CD4-positive, alpha-beta memory T cell (primary cell): ENCODE data around the gene PRKG1. TPM values are rescaled to one million over a fixed set of nuclear protein-coding genes. Genes with fewer than 3 reads are reported as not detected.

Source experiments
- CTCF ChIA-PET: fragments of 350-600 bp; sonication (Branson Sonifier 250); formaldehyde crosslinking; loops from one replicate; lab custom pipeline; 2021; ENCODE audit warnings: inconsistent platforms; ENCODE audit not compliant: partially characterized antibody; lab: Charles Lee
- POLR2A ChIA-PET: fragments of 350-600 bp; sonication (Branson Sonifier 250); formaldehyde crosslinking; loops from one replicate; lab custom pipeline; 2021; ENCODE audit not compliant: partially characterized antibody; lab: Charles Lee
- DNase-seq, 5 donors: peaks; one replicate each; pipeline versions ENCODE4 v3.0.0 to v3.0.0-alpha.2; 2020 to 2022; ENCODE audit warnings: mixed read lengths in 1 of 5
- H3K27ac ChIP-seq: one replicate; pipeline ENCODE4 v1.7.0; 2013; ENCODE audit warnings: low read depth, low read length
- H3K27me3 ChIP-seq: 2 replicates; pipeline ENCODE4 v1.7.0; 2013; ENCODE audit warnings: mild to moderate bottlenecking, low read length, moderate library complexity; ENCODE audit not compliant: insufficient read depth
- H3K36me3 ChIP-seq: 2 replicates; pipeline ENCODE4 v1.7.0; 2013; ENCODE audit warnings: mild to moderate bottlenecking, low read length, moderate library complexity; ENCODE audit not compliant: insufficient read depth
- H3K4me1 ChIP-seq: 2 replicates; pipeline ENCODE4 v1.7.0; 2013; ENCODE audit warnings: mild to moderate bottlenecking, low read length, moderate library complexity; ENCODE audit not compliant: insufficient read depth
- H3K4me3 ChIP-seq, 2 donors: one replicate each; pipeline ENCODE4 v1.7.0; 2013; ENCODE audit warnings: low read length in 2 of 2, mild to moderate bottlenecking in 1 of 2
- H3K9me3 ChIP-seq, 2 donors: one replicate each; pipeline ENCODE4 v1.7.0; 2013; ENCODE audit warnings: low read length in 2 of 2, control low read depth in 1 of 2; ENCODE audit not compliant: control insufficient read depth in 1 of 2
- H3K27ac Mint-ChIP-seq, 7 donors: one replicate each; pipeline ENCODE4 v1.8.0; 2020 to 2021; ENCODE audit warnings: mixed read lengths in 7 of 7, mild to moderate bottlenecking in 6 of 7, inconsistent platforms in 3 of 7, moderate library complexity in 3 of 7
- H3K27me3 Mint-ChIP-seq, 2 donors: one replicate each; pipeline ENCODE4 v1.8.0; 2020 to 2021; ENCODE audit warnings: mixed read lengths in 2 of 2
- H3K36me3 Mint-ChIP-seq, 2 donors: one replicate each; pipeline ENCODE4 v1.8.0; 2020 to 2021; ENCODE audit warnings: mixed read lengths in 2 of 2, inconsistent platforms in 1 of 2, mild to moderate bottlenecking in 1 of 2
- H3K4me1 Mint-ChIP-seq, 4 donors: one replicate each; pipeline ENCODE4 v1.8.0; 2020 to 2021; ENCODE audit warnings: mixed read lengths in 4 of 4, mild to moderate bottlenecking in 1 of 4
- H3K4me3 Mint-ChIP-seq, 8 donors: one replicate each; pipeline ENCODE4 v1.8.0; 2020 to 2021; ENCODE audit warnings: mixed read lengths in 8 of 8, mild to moderate bottlenecking in 7 of 8, moderate library complexity in 6 of 8, inconsistent platforms in 3 of 8
- H3K9me3 Mint-ChIP-seq, 8 donors: one replicate each; pipeline ENCODE4 v1.8.0; 2020 to 2021; ENCODE audit warnings: mixed read lengths in 8 of 8, mild to moderate bottlenecking in 5 of 8, inconsistent platforms in 3 of 8, moderate library complexity in 1 of 8
- intact Hi-C: fragments of 100-400 bp; cut with micrococcal nuclease; formaldehyde crosslinking; loops from one replicate; pipeline ENCODE4 v1.15.1; 2023
- polyA plus RNA-seq, 2 donors: library from polyadenylated mRNA; unstranded; fragments of 300-500 nt; fragmentation: Illumina TruSeq; gene quantifications; one replicate each; pipeline ENCODE4 v1.2.3, GENCODE V29; 2021
- total RNA-seq, 2 experiments: library from RNA; stranded (reverse); gene quantifications; one replicate each; pipeline ENCODE4 v1.2.3, GENCODE V29; 2021

Gene PRKG1
- total and polyA plus RNA-seq, 4 experiments from 2014 or later = 0.06 to 0.20 TPM; not detected in 2

DNA sequence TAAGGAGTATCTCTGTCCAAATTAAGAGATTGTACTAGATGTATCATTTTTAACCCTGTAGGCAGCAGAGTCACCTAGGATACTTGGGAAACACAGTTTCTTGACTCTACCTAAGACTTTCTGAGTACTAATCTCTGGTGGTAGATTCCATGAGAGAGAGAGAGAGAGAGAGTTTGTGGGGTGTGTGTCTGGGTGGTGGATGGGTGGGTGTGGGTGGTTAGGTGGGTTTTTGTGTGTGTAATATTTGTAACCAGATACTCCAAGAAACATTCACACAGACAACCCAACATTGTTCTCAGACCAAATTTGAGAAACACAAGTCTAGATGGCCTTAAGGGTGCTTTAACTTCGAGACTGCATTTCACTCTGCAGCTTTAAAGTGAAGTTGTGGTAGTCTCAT lies 215.2 kb downstream of the PRKG1 start:
- CTCF ChIA-PET = no interaction called here

DNA sequence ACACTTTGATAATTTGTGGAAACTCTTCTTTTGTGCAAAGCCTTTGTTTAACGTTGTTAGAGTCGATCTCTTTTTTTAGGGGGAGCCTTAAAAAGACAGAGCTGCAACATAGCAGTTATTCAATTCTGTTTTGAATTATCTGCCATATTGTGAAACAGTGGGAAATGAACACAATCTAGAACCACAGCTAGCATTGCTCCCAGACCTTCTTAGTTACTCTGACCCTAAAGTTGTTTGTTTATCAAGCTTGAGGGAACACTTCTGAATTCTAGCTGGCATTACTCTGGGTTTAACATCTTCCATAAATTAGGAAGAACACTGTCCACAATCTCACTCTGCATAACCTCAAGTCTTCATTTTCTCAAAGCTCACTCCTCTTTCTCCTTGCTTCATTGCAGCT lies 217.7 kb downstream of the PRKG1 start:
- ChIA-PET POLR2A (no interaction called here), CTCF (no interaction called here)
- Mint-ChIP-seq H3K4me1 (no peaks in the 10 kb centered on the region), H3K4me3 (no peak overlapping the region), H3K36me3 (no peaks in the 10 kb centered on the region), H3K9me3 (peaks cover 0 to 6% (median under 1%) of the 10 kb centered on the region in 8 donors), H3K27me3 (no peaks in the 10 kb centered on the region), H3K27ac (no peak overlapping the region)
- intact Hi-C loops = no loop called here
- no peaks in the 10 kb centered on the region for H3K9me3 ChIP-seq
- no peak for DNase-seq
- no peaks in the 10 kb centered on the region for H3K4me1 ChIP-seq
- no peaks in the 10 kb centered on the region for H3K27me3 ChIP-seq
- no peak overlapping the region for H3K4me3 ChIP-seq
- H3K36me3 ChIP-seq = no peaks in the 10 kb centered on the region
- no peak overlapping the region for H3K27ac ChIP-seq

More for the DNA sequence above, 215.2 kb downstream of the PRKG1 start:
- H3K4me3 Mint-ChIP-seq = no peak overlapping the region
- Histone ChIP-seq H3K27me3 (no peaks in the 10 kb centered on the region), H3K4me3 (no peak overlapping the region), H3K9me3 (no peaks in the 10 kb centered on the region), H3K27ac (no peak overlapping the region), H3K36me3 (no peaks in the 10 kb centered on the region), H3K4me1 (no peaks in the 10 kb centered on the region)
- no peak for DNase-seq
- H3K9me3 Mint-ChIP-seq = peaks cover 0 to 3% (median 0%) of the 10 kb centered on the region in 8 donors
- H3K4me1 Mint-ChIP-seq = no peaks in the 10 kb centered on the region
- intact Hi-C loops = no loop called here
- H3K27me3 Mint-ChIP-seq = no peaks in the 10 kb centered on the region
- no peaks in the 10 kb centered on the region for H3K36me3 Mint-ChIP-seq
- POLR2A ChIA-PET = no interaction called here
- H3K27ac Mint-ChIP-seq = no peak overlapping the region

DNA sequence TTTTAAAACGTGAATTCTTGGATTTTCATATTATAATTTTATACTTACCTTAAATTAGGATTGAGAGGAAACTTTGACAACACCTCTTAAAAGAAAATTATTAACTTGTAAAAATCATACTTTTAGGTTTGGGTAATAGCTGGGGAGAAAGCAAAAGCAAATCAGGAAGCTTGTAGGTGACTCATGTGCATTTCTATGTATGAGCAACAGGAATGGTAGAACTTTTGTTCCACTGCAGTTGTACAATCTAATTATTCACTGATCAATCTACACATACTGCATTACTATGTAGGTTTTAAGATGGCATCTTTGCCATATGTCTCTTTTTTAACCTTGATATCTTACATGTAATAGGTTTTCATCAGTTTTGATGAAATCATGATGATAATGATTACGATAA lies 223.2 kb downstream of the PRKG1 start:
- Mint-ChIP-seq H3K9me3 (peaks cover 0 to 6% (median 2%) of the 10 kb centered on the region in 8 donors), H3K36me3 (no peaks in the 10 kb centered on the region), H3K27me3 (peaks cover 0 to 2% of the 10 kb centered on the region in 2 donors), H3K4me1 (no peaks in the 10 kb centered on the region), H3K4me3 (no peak overlapping the region), H3K27ac (no peak overlapping the region)
- no peak for DNase-seq
- intact Hi-C loops = no loop called here
- no peaks in the 10 kb centered on the region for H3K27me3 ChIP-seq
- H3K27ac ChIP-seq = no peak overlapping the region
- H3K4me3 ChIP-seq = no peak overlapping the region
- H3K4me1 ChIP-seq = no peaks in the 10 kb centered on the region
- ChIA-PET CTCF (no interaction called here), POLR2A (no interaction called here)
- H3K9me3 ChIP-seq = no peaks in the 10 kb centered on the region
- no peaks in the 10 kb centered on the region for H3K36me3 ChIP-seq

DNA sequence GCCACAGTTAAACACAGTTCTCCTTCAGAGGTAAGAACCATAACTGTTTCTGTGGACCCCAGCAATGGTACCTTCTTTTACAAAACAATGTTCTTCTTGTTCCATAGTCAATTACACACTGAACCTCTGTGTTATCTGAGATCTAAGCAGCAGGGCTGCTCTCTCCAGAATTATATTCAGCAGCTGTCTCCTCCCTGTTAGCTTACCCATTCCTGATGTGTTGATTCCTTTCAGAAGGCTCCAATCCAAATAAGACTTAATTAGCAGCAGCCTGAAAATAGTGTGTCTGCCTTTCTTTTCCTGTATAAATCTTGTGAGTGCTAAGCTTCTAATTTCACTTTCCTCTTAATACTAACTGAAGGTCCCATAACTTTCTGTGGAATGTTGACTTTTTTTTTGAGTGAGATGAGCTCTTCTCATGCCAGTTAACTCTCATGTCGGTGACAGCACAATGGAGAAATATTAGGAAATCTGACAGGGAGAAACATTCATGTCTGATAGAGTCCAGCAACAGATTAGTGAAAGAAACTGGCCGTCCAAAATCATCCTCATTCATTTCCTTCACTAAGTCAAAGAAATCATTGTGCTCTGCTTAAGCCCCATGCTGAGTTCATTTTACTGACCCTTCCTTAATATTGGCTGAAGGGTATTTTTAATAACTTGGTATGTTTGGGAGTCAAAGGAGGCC lies 226.5 kb downstream of the PRKG1 start:
- Mint-ChIP-seq H3K27ac (no peak overlapping the region), H3K36me3 (no peaks in the 10 kb centered on the region), H3K4me3 (no peak overlapping the region), H3K9me3 (peaks cover 0 to 6% (median under 1%) of the 10 kb centered on the region in 8 donors), H3K27me3 (peaks cover 0 to 2% of the 10 kb centered on the region in 2 donors), H3K4me1 (no peaks in the 10 kb centered on the region)
- H3K4me3 ChIP-seq = no peak overlapping the region
- H3K27ac ChIP-seq = no peak overlapping the region
- intact Hi-C loops = no loop called here
- H3K27me3 ChIP-seq = no peaks in the 10 kb centered on the region
- DNase-seq = no peak
- CTCF ChIA-PET = no interaction called here
- POLR2A ChIA-PET = no interaction called here
- H3K4me1 ChIP-seq = no peaks in the 10 kb centered on the region
- no peaks in the 10 kb centered on the region for H3K36me3 ChIP-seq
- H3K9me3 ChIP-seq = no peaks in the 10 kb centered on the region

DNA sequence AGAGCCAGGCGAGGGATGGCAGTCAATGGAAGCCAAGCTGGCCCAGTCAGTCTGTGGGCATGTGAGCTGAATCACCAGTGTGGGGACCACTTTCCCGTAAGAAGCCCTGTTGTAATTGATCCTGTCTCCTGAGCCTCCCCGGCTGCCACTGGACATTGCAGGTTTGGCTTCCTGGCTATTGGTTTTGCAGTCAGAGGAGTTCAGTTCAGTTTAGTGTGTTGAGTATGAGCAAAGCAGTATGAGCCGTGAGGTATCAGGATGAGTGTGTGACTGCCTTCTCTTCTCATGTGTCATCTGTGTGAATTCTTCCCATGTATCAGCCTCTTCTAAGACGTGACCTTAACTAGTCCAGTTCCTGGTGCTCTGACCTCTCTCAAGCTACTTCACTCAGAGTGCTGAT lies 227.4 kb downstream of the PRKG1 start:
- no peak for DNase-seq
- intact Hi-C loops = no loop called here
- POLR2A ChIA-PET = no interaction called here
- no peaks in the 10 kb centered on the region for H3K9me3 ChIP-seq
- Mint-ChIP-seq H3K36me3 (no peaks in the 10 kb centered on the region), H3K9me3 (peaks cover 0 to 4% (median 0%) of the 10 kb centered on the region in 8 donors), H3K27me3 (peaks cover 0 to 2% of the 10 kb centered on the region in 2 donors), H3K27ac (no peak overlapping the region), H3K4me1 (no peaks in the 10 kb centered on the region), H3K4me3 (no peak overlapping the region)
- no peak overlapping the region for H3K4me3 ChIP-seq
- H3K36me3 ChIP-seq = no peaks in the 10 kb centered on the region
- CTCF ChIA-PET = no interaction called here
- H3K27ac ChIP-seq = no peak overlapping the region
- H3K27me3 ChIP-seq = no peaks in the 10 kb centered on the region
- H3K4me1 ChIP-seq = no peaks in the 10 kb centered on the region

DNA sequence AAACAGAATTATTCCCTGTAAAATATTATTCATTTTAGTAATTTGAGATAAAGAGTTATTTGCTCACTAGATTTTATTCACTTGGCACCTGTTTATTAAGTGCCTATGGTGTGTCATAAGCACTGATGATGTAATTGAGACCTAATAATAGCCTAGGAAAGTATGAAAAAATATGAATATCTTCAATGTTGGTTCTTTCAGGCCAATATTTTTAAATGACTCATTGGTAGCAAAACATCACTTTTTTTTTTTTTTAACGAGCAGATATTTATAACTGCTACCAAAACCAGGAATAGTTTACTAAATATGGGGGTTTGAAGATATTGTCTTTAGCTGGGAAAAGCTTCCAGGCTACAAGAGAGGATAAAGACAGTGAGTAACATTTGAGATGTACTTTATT lies 228.0 kb downstream of the PRKG1 start:
- no peak overlapping the region for H3K27ac ChIP-seq
- no peaks in the 10 kb centered on the region for H3K4me1 Mint-ChIP-seq
- no peaks in the 10 kb centered on the region for H3K4me1 ChIP-seq
- no peak for DNase-seq
- no peaks in the 10 kb centered on the region for H3K9me3 ChIP-seq
- CTCF ChIA-PET = no interaction called here
- no peak overlapping the region for H3K4me3 Mint-ChIP-seq
- POLR2A ChIA-PET = no interaction called here
- H3K36me3 ChIP-seq = no peaks in the 10 kb centered on the region
- H3K27me3 Mint-ChIP-seq = peaks cover 0 to 2% of the 10 kb centered on the region in 2 donors
- H3K36me3 Mint-ChIP-seq = no peaks in the 10 kb centered on the region
- intact Hi-C loops = no loop called here
- peaks cover 0 to 4% (median 0%) of the 10 kb centered on the region in 8 donors for H3K9me3 Mint-ChIP-seq
- H3K27ac Mint-ChIP-seq = no peak overlapping the region
- H3K27me3 ChIP-seq = no peaks in the 10 kb centered on the region
- H3K4me3 ChIP-seq = no peak overlapping the region

DNA sequence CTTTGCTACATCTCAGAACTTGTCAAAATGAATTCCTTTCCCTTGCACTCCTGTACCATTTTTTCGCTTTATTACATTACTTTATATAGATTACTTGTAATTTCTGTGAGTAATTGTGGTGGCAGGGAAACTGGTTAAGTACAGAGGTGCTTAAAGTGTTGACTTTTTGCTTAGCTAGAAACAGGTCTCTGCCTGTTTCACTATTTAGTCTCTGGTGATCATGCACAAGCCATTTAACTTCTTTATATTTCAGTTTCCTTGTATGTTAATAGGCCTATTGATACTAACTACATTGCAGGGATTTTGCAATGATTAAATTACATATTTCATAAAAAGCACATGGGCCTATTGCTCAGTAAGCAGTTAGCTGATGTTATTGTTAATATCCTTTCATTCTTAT lies 233.8 kb downstream of the PRKG1 start:
- CTCF ChIA-PET = no interaction called here
- Mint-ChIP-seq H3K9me3 (peaks cover 0 to 3% (median 0%) of the 10 kb centered on the region in 8 donors), H3K36me3 (no peaks in the 10 kb centered on the region)

More for the DNA sequence above, 233.8 kb downstream of the PRKG1 start:
- H3K4me3 Mint-ChIP-seq = no peak overlapping the region
- POLR2A ChIA-PET = no interaction called here
- Histone ChIP-seq H3K9me3 (no peaks in the 10 kb centered on the region), H3K27me3 (no peaks in the 10 kb centered on the region), H3K27ac (no peak overlapping the region), H3K4me3 (no peak overlapping the region), H3K36me3 (no peaks in the 10 kb centered on the region), H3K4me1 (no peaks in the 10 kb centered on the region)
- DNase-seq = no peak
- H3K4me1 Mint-ChIP-seq = no peaks in the 10 kb centered on the region
- intact Hi-C loops = no loop called here
- no peak overlapping the region for H3K27ac Mint-ChIP-seq
- no peaks in the 10 kb centered on the region for H3K27me3 Mint-ChIP-seq
